Ecto neural progenitor cell (in vitro differentiated cells): ENCODE results near the gene VAV2.

Experiments
- DNase-seq: peaks from one replicate; pipeline ENCODE4 v3.0.0-alpha.2; 2018; ENCODE audit warnings: low spot score

Gene VAV2

DNA sequence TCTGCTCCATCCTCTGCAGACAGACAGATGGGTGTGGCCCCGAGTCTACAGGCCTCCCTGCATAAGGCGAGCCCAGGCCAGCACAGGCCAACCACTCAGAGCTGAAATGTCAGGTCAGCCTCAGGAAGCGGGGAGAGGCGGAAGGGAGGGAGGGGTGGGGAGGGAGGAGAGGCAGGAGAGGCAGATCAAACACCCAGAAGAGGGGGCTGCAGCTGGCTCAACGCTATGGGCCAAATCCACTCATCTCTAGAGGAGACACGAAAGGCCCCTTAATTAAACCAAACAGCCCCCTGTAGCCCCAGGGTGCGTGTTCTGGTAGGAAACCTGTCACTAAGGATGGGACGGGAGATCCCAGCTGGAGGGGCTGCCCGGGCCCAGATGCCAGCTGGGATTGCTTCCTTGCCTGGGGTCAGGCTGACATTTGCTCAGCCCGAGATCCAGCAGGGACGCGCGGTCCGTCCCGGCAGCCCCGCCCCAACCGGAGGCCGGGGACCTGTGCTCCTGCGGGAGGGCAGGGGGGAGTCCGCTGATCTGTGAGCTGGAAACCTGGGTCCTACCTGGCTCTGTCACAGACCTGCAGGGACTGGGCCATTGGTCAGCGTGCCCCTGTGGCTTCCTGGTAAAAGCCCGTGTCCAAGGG lies 156.7 kb downstream of the VAV2 start:
- DNase-seq: peak; percentile 60

DNA sequence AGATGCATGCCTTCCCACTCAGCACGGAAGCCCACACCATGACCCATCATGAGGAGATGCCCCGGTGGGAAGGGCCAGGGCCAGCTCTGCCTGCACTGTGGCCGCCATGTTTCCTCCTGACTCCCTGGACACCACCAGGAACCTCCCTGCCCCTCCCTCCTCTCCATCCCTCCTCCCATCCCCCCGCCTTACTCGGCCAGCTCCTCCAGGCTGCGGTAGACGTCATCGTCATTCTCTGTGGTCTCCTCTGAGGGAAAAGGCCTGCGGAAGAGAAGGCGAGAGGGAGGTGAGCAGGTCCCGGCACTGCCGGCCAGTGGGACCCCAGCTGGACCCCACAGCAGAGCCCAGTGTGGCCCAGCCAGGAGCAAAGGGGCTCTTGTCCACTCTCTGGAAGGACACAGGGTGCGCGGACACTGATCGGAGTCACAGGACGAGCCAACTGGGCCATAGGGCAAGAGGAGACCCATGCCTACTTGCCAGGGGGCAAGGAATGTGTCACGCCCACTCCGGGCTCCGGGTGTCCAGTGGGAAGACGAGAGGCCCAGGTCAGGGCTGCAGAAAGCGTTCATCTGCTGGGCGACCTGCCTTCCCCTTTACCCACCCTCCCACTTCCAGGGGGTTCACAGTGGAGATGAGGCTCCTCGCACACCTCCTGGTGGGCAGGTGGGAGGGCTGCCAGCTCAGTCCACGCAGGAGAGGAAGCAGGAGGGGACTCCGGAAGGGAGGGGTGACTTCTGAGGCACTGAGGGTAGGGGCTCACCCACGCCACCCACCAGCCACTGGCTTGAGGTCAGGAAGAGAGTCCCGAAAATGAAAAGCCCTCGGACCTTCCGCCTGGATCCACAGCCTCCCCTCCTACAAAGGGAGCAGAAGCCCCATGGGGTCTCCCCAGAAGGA lies 157.8 kb downstream of the VAV2 start:
- DNase-seq: no peak

- no peak for DNase-seq
These were observed 158.6 kb downstream of the VAV2 start for GRCh38 chr9:133833388-133834025.

DNA sequence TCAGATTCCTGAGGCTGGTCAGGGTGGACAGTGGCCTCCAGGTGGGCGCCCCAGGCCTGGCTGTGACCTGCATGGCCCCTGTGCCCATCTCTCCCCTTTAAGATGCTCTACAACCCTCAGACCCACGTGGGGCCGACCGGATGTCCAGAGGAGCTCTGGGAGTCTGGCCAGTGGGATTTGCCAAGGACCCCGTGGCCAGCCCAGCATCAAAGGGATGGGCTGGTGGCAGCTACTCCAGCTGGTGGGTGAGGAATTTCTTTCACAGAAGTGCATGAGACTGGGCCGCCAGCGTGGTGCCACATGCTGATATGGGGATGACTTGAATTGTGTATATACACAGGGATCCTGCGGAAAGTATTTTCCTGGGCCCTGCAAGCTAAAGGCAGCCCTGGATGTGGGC lies 159.2 kb downstream of the VAV2 start:
- no peak for DNase-seq

GRCh38 chr9:133830711-133831110 lies 161.4 kb downstream of the VAV2 start:
- no peak for DNase-seq

GRCh38 chr9:133830310-133830709 lies 161.8 kb downstream of the VAV2 start:
- DNase-seq: no peak

DNA sequence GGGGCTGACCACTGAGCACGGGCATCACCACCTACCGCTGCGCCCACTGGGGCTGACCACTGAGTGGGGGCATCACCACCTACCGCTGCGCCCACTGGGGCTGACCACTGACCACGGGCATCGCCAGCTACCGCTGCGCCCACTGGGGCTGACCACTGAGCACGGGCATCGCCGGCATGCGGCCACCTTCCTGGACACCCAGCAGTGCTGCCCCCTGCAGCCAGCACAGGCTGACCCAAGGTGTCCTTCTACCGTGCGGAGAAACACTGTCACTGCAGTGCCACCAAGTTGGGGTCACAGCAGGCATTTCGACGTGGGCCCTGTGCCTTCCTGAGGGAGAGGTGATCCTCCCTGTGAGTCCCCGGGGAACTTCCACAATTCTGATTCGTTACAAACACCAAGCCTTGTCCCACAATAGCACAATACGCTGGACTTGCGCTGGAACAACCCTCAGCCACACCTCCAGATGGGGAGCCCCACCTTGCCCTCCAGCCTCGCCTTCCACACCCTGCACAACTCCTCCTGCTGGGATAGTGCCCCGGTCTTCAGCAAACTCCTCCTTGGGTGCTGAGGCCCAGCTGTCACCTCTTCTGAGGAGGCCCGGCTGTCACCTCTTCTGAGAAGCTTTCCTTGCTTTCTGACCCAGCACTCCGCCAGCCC lies 163.7 kb downstream of the VAV2 start:
- no peak for DNase-seq

DNA sequence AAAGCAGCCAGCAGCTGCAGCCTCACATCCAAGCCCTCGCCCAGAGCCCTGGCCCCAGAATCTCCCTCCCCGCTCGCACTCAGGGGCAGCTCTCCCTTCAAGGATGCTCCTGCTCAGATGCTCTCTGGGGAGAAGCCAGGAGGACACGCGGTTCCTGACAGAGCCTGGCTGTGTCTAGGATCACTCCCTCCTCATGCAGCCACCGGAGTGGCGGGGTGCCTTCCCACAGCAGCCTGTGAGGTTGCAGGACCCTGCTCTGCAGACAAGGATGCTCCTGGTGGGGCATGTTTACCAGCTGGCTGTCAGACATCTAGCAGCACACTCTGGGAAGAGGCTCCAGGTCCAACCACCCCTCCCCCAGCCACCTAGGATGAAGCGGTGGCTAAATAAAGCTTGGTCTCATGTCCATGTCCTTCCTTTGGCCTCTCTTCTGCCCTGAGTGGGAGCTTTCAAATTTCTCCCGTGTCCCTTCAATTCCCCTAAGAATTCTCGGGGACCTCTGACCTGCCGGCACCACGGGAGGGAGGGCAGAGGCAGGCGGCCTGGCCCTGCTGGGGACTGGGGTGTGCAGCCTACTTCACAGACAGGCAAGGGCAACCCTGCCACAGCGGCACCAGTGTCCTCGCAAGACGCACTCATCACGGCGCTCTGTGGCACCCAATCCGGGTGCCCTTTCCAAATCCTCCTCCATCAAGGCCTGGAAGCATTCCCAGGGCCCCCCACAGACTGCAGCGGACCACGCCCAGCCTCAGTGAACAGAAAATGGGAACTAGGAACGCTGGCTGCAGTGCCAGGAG lies 165.6 kb downstream of the VAV2 start:
- no peak for DNase-seq

DNA sequence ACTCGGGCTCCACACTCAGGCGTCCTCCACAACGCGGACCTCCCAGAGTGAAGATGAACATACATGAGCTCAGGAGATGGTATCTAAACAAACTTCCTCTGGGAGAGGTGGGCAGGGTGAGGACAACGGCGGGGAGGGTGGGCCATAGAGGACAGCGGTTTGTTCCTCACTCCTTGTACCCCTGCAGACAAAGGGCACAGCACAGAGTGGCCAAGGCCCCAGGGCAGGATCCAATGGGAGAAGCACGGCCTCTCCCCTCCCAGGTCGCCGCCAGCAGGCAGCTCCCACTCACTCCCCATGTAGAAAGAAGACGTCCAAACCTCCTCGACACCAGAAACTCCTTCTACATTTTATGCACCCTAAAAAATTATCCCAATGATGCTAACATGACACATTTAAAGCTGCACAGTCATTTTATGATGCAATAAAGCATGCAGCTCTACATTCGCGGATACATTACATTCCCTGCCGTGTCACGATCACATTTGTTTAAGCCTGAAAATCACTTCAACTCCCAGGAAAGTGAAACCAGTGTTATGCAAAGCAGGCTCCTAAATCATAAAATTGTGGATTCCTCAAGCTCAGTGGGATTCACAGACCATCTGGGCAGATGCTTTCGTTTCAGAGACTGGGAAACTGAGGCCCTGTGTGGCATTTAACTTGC lies 166.4 kb downstream of the VAV2 start:
- no peak for DNase-seq

GRCh38 chr9:133824802-133825186 lies 167.3 kb downstream of the VAV2 start:
- no peak for DNase-seq

DNA sequence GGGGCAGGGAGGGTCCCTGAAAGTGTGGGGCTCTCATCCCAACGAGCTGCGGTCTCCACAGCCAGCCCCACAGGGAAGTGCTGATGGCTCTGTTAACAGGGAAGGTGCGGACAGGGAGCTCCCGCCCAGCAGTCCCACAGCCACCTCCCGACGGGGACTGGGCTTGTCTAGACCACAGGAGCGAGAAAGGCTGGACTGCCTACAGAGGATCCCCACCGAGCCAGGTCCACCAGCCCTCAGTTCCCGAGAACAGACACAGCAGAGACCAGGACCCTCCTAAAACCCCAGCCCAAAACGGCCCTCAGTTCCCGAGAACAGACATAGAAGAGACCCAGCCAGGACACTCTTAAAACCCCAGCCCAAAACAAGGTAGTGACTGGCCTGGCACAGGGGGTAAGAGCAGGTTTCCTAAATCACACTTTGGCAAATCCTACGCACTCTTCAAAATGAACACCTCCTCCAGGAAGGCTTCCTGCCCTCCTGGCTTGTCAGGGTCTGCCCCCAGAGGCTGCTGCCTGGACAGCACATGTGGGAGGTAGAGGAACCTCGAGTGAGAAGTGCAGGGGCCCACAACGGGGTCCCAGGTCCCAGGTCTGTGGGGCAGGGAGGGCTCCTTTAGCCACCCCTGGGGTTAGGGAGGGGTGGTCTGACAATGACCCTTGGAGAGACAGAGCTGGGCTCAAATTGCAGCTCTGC lies 167.9 kb downstream of the VAV2 start:
- DNase-seq: no peak

GRCh38 chr9:133823189-133824105 lies 168.7 kb downstream of the VAV2 start:
- no peak for DNase-seq

DNA sequence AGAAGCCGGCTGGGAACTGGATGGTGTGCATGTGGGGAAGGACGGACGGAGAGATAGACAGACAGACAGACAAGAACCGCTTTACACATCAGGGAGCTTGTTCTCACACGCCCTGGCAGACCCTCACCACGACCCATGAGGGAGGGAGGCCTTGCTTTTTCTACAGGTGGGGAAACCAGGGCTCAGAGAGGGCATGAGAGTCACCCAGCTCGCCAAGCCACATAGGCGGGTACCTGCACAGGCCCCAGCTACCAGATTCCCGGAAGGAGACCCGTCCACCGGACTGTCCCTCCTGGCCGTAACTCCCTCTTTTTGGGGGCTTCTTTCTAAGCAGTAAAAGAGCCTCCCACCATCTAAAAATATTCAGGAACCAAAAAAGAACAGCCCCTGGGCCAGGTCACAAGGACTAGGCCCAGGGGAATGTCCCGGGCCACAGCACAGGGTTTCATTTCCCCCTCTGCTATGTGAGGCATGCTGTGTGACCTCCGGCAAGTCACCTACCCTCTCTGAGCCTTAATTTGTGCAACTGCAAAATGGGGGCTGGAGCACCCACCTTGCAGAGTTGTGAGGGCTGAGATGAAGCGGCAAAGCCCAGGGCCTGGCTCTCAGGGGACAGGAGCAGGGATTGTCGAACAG lies 169.6 kb downstream of the VAV2 start:
- no peak for DNase-seq

- DNase-seq: no peak
These were observed 170.3 kb downstream of the VAV2 start for GRCh38 chr9:133821601-133822429.

DNA sequence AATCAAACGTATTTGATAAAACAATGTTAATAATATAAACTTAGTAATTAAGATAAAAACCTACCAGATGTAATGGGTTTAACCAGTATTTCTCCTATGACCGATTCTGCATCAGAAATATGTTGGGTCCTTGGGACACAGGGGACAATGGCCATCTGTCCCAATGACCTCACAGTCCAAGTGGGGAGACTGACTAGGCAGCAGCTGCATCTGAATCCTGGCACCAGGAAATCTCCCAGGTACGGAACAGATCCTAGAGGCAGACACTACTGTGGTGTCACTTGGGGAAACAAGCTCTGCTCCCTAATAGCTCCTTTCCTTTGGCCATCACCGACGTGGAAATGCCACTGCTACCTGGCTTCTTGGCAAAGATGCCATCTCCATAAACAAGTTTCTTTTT lies 172.2 kb downstream of the VAV2 start:
- DNase-seq: no peak

DNA sequence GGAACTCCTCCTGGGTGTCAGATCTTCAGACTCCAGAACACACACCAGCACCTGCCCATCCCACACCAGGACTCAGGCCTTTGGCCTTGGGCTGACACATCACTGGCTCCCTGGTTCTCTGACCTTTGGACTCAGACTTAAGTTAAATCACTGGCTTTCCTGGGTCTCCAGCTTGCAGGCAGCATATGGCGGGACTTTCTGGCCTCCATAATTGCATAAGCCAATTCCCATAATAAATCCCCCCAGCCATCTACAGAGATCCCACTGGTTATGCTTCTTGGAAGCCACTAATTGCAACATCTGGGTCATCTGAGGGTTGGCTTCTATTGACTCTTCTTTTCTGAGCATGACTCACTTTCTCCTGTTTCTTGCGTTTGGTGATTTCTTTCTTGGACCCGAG lies 173.7 kb downstream of the VAV2 start:
- DNase-seq: no peak

GRCh38 chr9:133815781-133816180 lies 176.3 kb downstream of the VAV2 start:
- no peak for DNase-seq

DNA sequence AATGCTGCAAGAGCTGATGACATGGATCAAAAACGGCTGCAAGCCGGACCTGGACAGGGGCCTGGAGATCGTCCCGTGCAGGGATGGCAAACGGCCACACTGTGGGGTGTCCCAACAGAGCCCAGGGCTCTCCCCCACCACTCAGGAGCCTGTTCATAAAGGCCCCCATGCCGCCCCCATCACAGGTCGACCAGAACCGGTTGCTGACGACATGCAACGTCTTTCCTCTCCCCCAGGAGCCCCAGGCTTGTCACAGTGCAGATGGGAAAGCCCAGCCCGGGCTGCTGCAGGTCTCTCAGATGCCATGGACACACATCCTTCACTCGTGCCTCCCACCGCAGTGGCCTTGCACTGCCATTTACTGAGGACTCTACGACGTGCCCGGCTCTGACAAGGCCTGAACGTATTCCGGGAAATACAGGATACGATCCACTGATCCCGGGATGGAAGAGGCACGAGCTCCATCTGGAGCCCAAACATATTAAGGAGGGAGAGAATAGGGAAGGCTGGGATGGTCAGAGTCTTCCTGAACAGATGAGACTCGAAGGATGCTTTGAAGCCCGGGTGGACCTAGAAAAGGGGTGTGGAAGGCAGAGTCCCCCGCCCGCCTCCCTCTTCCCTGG lies 177.4 kb downstream of the VAV2 start:
- DNase-seq: no peak
